Omental fat pad (tissue), 4 donors: ENCODE measurements around the gene MACC1. TPM values are rescaled to one million over a fixed set of nuclear protein-coding genes. Genes with fewer than 3 reads are reported as not detected.
A peak's percentile ranks its signal among the peaks of the same experiment; 100 is the strongest.

Experiments
- ATAC-seq: fragments of 150-250 bp; one replicate; pipeline ENCODE4 v1.9.1; 2016; ENCODE audit warnings: mild to moderate bottlenecking, moderate library complexity; ENCODE audit not compliant: low FRiP score
- DNase-seq: peaks from one replicate; pipeline ENCODE4 v3.0.0-alpha.2; 2019; ENCODE audit warnings: low spot score
- CTCF ChIP-seq, 3 donors: fragments of 450-650 bp; IDR thresholded peaks; one replicate each; pipeline ENCODE4 v1.5.1; 2016 to 2017; ENCODE audit warnings: antibody characterized with exemption in 3 of 3, mild to moderate bottlenecking in 3 of 3, moderate library complexity in 2 of 3
- total RNA-seq, 4 donors: library from RNA; depleted of rRNA; stranded (reverse); fragments of >200 nt; gene quantifications; one replicate each; pipeline ENCODE4 v1.1.0, GENCODE V29; 2016

MACC1 gene
- total RNA-seq, 4 donors from 2014 or later = 0.46 to 5.8 (median 3.2) TPM

- DNase-seq = no peak
- no peak for TF ChIP-seq CTCF (IDR thresholded peaks at IDR 0.05)
- ATAC-seq = peak; percentile 93
Observed at GRCh38 chr7:20085086-20085485, 132.1 kb downstream of the MACC1 start.

Other genes starting within 250 kb of the MACC1 start
- 10 to 100 TPM in 3 of 4 donors, 1 to 10 TPM in 1; 3.9 to 70.2 (median 16.5) TPM for gene ITGB8, start 113.5 kb upstream of the MACC1 start, total RNA-seq